ENCODE measurements around the gene MRPS25.

The MRPS25 gene

DNA sequence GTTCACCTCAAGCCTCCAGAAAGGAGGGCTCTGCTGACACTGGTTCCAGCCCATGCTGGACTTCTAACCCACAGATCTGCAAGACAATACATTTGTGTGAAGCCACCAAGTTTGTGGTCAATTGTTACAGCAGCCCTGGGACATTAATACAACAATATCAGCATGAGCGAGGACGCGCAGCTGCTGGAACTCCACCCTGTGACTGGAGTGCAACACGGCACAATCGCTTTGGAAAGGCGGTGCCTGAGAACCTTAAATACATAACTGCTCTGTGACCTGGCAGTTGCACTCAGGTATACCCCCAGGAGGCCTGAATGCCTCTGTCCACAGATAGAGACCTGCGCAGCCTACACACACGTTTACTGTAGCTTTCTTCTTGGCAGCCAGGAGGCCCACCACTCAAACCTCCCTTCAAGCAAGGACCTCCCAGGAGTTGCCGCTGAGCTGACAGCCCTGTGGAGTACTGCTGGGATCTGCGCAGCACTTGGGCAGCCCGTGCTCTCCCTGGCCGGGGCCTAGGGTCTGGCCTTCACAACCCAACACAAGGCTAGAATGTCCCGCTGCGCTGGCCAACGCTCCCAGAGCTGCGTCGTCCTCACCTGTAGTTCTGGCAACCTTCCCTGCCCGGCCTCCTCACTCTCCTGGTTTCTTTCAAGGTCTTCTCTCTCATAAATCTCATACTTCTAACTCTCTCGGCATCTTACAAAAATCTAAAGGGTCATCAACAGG lies 8.3 kb downstream of the MRPS25 start (continued):
- TF ChIP-seq, protein P1, sequence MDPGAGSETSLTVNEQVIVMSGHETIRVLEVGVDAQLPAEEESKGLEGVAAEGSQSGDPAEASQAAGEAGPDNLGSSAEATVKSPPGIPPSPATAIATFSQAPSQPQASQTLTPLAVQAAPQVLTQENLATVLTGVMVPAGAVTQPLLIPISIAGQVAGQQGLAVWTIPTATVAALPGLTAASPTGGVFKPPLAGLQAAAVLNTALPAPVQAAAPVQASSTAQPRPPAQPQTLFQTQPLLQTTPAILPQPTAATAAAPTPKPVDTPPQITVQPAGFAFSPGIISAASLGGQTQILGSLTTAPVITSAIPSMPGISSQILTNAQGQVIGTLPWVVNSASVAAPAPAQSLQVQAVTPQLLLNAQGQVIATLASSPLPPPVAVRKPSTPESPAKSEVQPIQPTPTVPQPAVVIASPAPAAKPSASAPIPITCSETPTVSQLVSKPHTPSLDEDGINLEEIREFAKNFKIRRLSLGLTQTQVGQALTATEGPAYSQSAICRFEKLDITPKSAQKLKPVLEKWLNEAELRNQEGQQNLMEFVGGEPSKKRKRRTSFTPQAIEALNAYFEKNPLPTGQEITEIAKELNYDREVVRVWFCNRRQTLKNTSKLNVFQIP (CRISPR knock-in tag; IDR thresholded peaks at IDR 0.05; ENCODE audit: borderline replicate concordance, low read depth), result no peak
- TF ChIP-seq ZFP3 (CRISPR knock-in tag; IDR thresholded peaks at IDR 0.05) (no peak), ZNF8 (CRISPR knock-in tag; IDR thresholded peaks at IDR 0.05) (no peak)

DNA sequence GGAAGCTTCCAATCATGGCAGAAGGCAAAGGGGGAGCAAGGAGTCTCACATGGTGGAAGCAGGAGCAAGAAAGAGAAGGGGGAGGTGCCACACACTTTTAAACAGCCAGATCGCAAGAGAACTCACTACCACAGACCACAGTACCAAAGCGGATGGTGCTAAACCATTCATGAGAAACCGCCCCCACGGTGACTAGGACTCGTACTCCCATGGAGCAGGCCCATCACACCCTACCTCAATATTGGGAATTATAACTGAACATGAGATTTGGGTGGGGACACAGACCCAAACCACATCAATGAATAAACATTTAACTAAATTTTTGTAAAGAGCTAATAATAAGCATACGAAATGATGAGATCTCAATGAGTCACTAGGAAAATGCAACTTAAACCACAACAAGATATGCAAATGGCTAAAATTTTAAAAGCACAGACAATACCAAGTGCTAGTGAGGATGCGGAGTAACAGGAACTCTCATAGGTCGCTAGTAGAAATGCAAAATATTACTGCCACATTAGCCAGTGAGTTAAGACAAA lies 10.0 kb downstream of the MRPS25 start:
- ATAC-seq, result no peak
- TF ChIP-seq ZC3H10 (CRISPR knock-in tag; IDR thresholded peaks at IDR 0.05), result no peak
- TF ChIP-seq ISL1 (CRISPR knock-in tag; IDR thresholded peaks at IDR 0.05), result no peak
- no peak for TF ChIP-seq PPARA (CRISPR knock-in tag; IDR thresholded peaks at IDR 0.05; ENCODE audit: borderline replicate concordance)
- no peak for TF ChIP-seq TOX (CRISPR knock-in tag; IDR thresholded peaks at IDR 0.05; ENCODE audit: borderline replicate concordance)
- TF ChIP-seq ZNF70 (CRISPR knock-in tag; IDR thresholded peaks at IDR 0.05), result no peak
- TF ChIP-seq BACH2 (CRISPR knock-in tag; IDR thresholded peaks at IDR 0.05; ENCODE audit: borderline replicate concordance), result no peak
- TF ChIP-seq, protein P2, sequence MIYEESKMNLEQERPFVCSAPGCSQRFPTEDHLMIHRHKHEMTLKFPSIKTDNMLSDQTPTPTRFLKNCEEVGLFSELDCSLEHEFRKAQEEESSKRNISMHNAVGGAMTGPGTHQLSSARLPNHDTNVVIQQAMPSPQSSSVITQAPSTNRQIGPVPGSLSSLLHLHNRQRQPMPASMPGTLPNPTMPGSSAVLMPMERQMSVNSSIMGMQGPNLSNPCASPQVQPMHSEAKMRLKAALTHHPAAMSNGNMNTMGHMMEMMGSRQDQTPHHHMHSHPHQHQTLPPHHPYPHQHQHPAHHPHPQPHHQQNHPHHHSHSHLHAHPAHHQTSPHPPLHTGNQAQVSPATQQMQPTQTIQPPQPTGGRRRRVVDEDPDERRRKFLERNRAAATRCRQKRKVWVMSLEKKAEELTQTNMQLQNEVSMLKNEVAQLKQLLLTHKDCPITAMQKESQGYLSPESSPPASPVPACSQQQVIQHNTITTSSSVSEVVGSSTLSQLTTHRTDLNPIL (CRISPR knock-in tag; IDR thresholded peaks at IDR 0.05; ENCODE audit: low read depth), result no peak
- TF ChIP-seq GLIS3 (CRISPR knock-in tag; IDR thresholded peaks at IDR 0.05), result no peak
- TF ChIP-seq, protein P3, sequence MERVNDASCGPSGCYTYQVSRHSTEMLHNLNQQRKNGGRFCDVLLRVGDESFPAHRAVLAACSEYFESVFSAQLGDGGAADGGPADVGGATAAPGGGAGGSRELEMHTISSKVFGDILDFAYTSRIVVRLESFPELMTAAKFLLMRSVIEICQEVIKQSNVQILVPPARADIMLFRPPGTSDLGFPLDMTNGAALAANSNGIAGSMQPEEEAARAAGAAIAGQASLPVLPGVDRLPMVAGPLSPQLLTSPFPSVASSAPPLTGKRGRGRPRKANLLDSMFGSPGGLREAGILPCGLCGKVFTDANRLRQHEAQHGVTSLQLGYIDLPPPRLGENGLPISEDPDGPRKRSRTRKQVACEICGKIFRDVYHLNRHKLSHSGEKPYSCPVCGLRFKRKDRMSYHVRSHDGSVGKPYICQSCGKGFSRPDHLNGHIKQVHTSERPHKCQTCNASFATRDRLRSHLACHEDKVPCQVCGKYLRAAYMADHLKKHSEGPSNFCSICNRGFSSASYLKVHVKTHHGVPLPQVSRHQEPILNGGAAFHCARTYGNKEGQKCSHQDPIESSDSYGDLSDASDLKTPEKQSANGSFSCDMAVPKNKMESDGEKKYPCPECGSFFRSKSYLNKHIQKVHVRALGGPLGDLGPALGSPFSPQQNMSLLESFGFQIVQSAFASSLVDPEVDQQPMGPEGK (CRISPR knock-in tag; IDR thresholded peaks at IDR 0.05; ENCODE audit: borderline replicate concordance), result no peak
- TF ChIP-seq, protein P4, sequence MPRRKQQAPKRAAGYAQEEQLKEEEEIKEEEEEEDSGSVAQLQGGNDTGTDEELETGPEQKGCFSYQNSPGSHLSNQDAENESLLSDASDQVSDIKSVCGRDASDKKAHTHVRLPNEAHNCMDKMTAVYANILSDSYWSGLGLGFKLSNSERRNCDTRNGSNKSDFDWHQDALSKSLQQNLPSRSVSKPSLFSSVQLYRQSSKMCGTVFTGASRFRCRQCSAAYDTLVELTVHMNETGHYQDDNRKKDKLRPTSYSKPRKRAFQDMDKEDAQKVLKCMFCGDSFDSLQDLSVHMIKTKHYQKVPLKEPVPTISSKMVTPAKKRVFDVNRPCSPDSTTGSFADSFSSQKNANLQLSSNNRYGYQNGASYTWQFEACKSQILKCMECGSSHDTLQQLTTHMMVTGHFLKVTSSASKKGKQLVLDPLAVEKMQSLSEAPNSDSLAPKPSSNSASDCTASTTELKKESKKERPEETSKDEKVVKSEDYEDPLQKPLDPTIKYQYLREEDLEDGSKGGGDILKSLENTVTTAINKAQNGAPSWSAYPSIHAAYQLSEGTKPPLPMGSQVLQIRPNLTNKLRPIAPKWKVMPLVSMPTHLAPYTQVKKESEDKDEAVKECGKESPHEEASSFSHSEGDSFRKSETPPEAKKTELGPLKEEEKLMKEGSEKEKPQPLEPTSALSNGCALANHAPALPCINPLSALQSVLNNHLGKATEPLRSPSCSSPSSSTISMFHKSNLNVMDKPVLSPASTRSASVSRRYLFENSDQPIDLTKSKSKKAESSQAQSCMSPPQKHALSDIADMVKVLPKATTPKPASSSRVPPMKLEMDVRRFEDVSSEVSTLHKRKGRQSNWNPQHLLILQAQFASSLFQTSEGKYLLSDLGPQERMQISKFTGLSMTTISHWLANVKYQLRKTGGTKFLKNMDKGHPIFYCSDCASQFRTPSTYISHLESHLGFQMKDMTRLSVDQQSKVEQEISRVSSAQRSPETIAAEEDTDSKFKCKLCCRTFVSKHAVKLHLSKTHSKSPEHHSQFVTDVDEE (CRISPR knock-in tag; IDR thresholded peaks at IDR 0.05), result no peak
- no peak for TF ChIP-seq ZNF8 (CRISPR knock-in tag; IDR thresholded peaks at IDR 0.05)

DNA sequence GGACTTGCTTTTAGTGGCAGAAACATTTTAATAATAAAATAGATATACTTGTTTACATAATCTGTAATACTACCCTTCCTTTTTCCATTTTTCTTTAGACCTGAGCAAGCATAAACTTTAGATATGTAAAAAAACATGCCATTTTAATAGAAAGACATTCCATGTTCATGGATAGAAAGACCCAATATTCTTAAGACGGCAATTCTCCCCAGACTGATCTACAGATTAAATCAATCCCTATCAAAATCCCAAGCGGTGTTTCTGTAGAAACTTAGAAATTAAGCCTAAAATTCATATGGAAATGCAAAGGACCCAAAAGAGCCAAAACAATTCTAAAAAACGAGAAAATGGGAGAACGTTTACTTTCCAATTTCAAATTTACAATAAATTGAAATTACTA lies 11.6 kb downstream of the MRPS25 start:
- no peak for ATAC-seq
- TF ChIP-seq, protein P2 (CRISPR knock-in tag; IDR thresholded peaks at IDR 0.05; ENCODE audit: low read depth), result no peak
- no peak for TF ChIP-seq ZFP30 (CRISPR knock-in tag; IDR thresholded peaks at IDR 0.05)
- TF ChIP-seq ZNF565 (CRISPR knock-in tag; conservative IDR thresholded peaks at IDR 0.05; ENCODE audit: low read depth), result no peak
- TF ChIP-seq OSR1 (CRISPR knock-in tag; IDR thresholded peaks at IDR 0.05), result no peak
- no peak for TF ChIP-seq ZFP3 (CRISPR knock-in tag; IDR thresholded peaks at IDR 0.05)
- no peak for TF ChIP-seq PPARA (CRISPR knock-in tag; IDR thresholded peaks at IDR 0.05; ENCODE audit: borderline replicate concordance)
- TF ChIP-seq, protein P4 (CRISPR knock-in tag; IDR thresholded peaks at IDR 0.05), result no peak
- no peak for TF ChIP-seq ZNF8 (CRISPR knock-in tag; IDR thresholded peaks at IDR 0.05)
- no peak for TF ChIP-seq GLIS3 (CRISPR knock-in tag; IDR thresholded peaks at IDR 0.05)
- no peak for TF ChIP-seq ESRRG (CRISPR knock-in tag; IDR thresholded peaks at IDR 0.05)
- no peak for TF ChIP-seq SNAI2 (CRISPR knock-in tag; IDR thresholded peaks at IDR 0.05)
- TF ChIP-seq TOX (CRISPR knock-in tag; IDR thresholded peaks at IDR 0.05; ENCODE audit: borderline replicate concordance), result no peak
- no peak for TF ChIP-seq RARB (CRISPR knock-in tag; IDR thresholded peaks at IDR 0.05)

Data from SK-N-SH treated with all-trans-retinoic acid at 6 μM for 48 hours (cell line).